Keratinocyte (primary cell): ENCODE measurements around the gene ABHD10. TPM values are rescaled to one million over a fixed set of nuclear protein-coding genes. Genes with fewer than 3 reads are reported as not detected.

ENCODE experiments used
- DNase-seq: peaks from one replicate; pipeline ENCODE4 v3.0.0-alpha.2; 2011; ENCODE audit warnings: low read depth, missing footprints, low spot score
- FAIRE-seq: peaks from 2 replicates; lab custom pipeline; 2011; peaks lifted over from hg19 to GRCh38; lab: Jason Lieb, UNC
- H2AFZ ChIP-seq: 2 replicates; pipeline ENCODE4 v1.6.0; 2012; ENCODE audit warnings: low read length, control low read depth, inconsistent platforms; ENCODE audit not compliant: control insufficient read depth
- H3K27ac ChIP-seq: 2 replicates; pipeline ENCODE4 v1.5.1; 2011; ENCODE audit warnings: low read length; ENCODE audit not compliant: control insufficient read depth, insufficient read depth
- H3K27me3 ChIP-seq: 3 replicates; pipeline ENCODE4 v1.6.0; 2011; ENCODE audit warnings: low read length; ENCODE audit not compliant: control insufficient read depth, insufficient read depth; ENCODE audit errors: extremely low read depth
- H3K36me3 ChIP-seq, 2 experiments: 2 replicates in 1 of 2; 3 replicates in 1 of 2; pipeline ENCODE4 v1.5.1; 2011; ENCODE audit warnings: low read length in 2 of 2, mild to moderate bottlenecking in 1 of 2; ENCODE audit not compliant: control insufficient read depth in 2 of 2, insufficient read depth in 2 of 2; ENCODE audit errors: extremely low read depth in 1 of 2
- H3K4me1 ChIP-seq: 3 replicates; pipeline ENCODE4 v1.5.1; 2011; ENCODE audit warnings: low read length; ENCODE audit not compliant: control insufficient read depth, insufficient read depth; ENCODE audit errors: extremely low read depth
- H3K4me2 ChIP-seq: 3 replicates; pipeline ENCODE4 v1.6.0; 2011; ENCODE audit warnings: low read depth, low read length; ENCODE audit not compliant: control insufficient read depth, insufficient read depth; ENCODE audit errors: extremely low read depth
- H3K4me3 ChIP-seq, 3 experiments: fragments of 200-600 bp in 1 of 3; sonication (generic) in 1 of 3; 2 replicates in 2 of 3; 3 replicates in 1 of 3; pipeline ENCODE4 v1.5.1; 2011 to 2016; ENCODE audit warnings: low read length in 3 of 3, mild to moderate bottlenecking in 3 of 3, control low read depth in 2 of 3, inconsistent platforms in 1 of 3, low read depth in 1 of 3, mixed read lengths in 1 of 3, mixed run types in 1 of 3, moderate library complexity in 1 of 3; ENCODE audit not compliant: control insufficient read depth in 2 of 3, insufficient read depth in 2 of 3; ENCODE audit errors: extremely low read depth in 1 of 3
- H3K79me2 ChIP-seq: 2 replicates; pipeline ENCODE4 v1.6.0; 2012; ENCODE audit warnings: low read length; ENCODE audit not compliant: control insufficient read depth, insufficient read depth
- H3K9ac ChIP-seq: 3 replicates; pipeline ENCODE4 v1.6.0; 2011; ENCODE audit warnings: low read length; ENCODE audit not compliant: control insufficient read depth, insufficient read depth; ENCODE audit errors: extremely low read depth
- H3K9me1 ChIP-seq: 3 replicates; pipeline ENCODE4 v1.6.0; 2011; ENCODE audit warnings: low read length; ENCODE audit not compliant: control insufficient read depth, insufficient read depth; ENCODE audit errors: extremely low read depth
- H3K9me3 ChIP-seq: 2 replicates; pipeline ENCODE4 v1.5.1; 2012; ENCODE audit warnings: low read depth, low read length; ENCODE audit not compliant: control insufficient read depth
- H4K20me1 ChIP-seq: 3 replicates; pipeline ENCODE4 v1.6.0; 2011; ENCODE audit warnings: low read length; ENCODE audit not compliant: control insufficient read depth, insufficient read depth; ENCODE audit errors: extremely low read depth
- EZH2 ChIP-seq: IDR thresholded peaks from one replicate; pipeline ENCODE4 v1.6.1; 2012; ENCODE audit warnings: inconsistent platforms, mild to moderate bottlenecking, low read length, moderate library complexity
- dilution Hi-C: fragments of 300-500 bp; cut with MboI; formaldehyde crosslinking; loops from one replicate; pipeline ENCODE4 v1.7.0; 2020; ENCODE audit warnings: low sequenced_read_pairs; ENCODE audit not compliant: extremely low pct_ligation_motif_present
- polyA plus RNA-seq, 5 experiments: library from polyadenylated mRNA; depleted of rRNA in 3 of 5; stranded (reverse) in 3 of 5; stranded (forward) in 1 of 5; unstranded in 1 of 5; fragments of >200 nt; gene quantifications; 1 replicate in 1 of 5; 2 replicates in 3 of 5; 3 replicates in 1 of 5; pipeline versions ENCODE4 v1.2.1 to v1.2.3, GENCODE V29; 2011 to 2012; ENCODE audit warnings: missing spikeins in 2 of 5, low read depth in 1 of 5, low replicate concordance in 1 of 5
- TF ChIP-seq, protein P1 (sequence below), 3 experiments: IDR thresholded peaks in 1 of 3; conservative IDR thresholded peaks in 1 of 3; optimal IDR thresholded peaks in 1 of 3; 2 replicates in 2 of 3; 3 replicates in 1 of 3; pipeline versions ENCODE3 to v1.5.1; 2011; ENCODE audit warnings: low read length in 3 of 3, mild to moderate bottlenecking in 3 of 3, moderate library complexity in 2 of 3, control low read depth in 1 of 3, inconsistent platforms in 1 of 3; ENCODE audit not compliant: insufficient read depth in 2 of 3; ENCODE audit errors: extremely low read depth in 1 of 3

ABHD10 gene
- polyA plus RNA-seq, 1 donor (not counting 4 experiments of a cell fraction or from before 2014, with no cell fraction given), result 22.2 TPM

GRCh38 chr3:112027142-112027541 lies 48.3 kb downstream of the ABHD10 start:
- H2AFZ ChIP-seq, result no peak overlapping the region
- no peaks in the 10 kb centered on the region for H3K9me1 ChIP-seq
- dilution Hi-C loops, result no loop called here
- no peak overlapping the region for H3K9ac ChIP-seq
- H3K4me2 ChIP-seq, result no peak overlapping the region
- no peaks in the 10 kb centered on the region for H3K27me3 ChIP-seq
- H3K4me3 ChIP-seq, result no peak overlapping the region
- H3K4me1 ChIP-seq, result no peaks in the 10 kb centered on the region
- no peaks in the 10 kb centered on the region for H3K9me3 ChIP-seq
- H3K79me2 ChIP-seq, result no peaks in the 10 kb centered on the region
- no peak for TF ChIP-seq EZH2
- FAIRE-seq, result no peak
- no peak for DNase-seq
- no peaks in the 10 kb centered on the region for H3K36me3 ChIP-seq
- no peak overlapping the region for H3K27ac ChIP-seq
- no peaks in the 10 kb centered on the region for H4K20me1 ChIP-seq

GRCh38 chr3:112027826-112028225 lies 49.0 kb downstream of the ABHD10 start:
- no peaks in the 10 kb centered on the region for H3K9me3 ChIP-seq
- no peak overlapping the region for H3K27ac ChIP-seq
- DNase-seq (no peak), FAIRE-seq (no peak)
- H4K20me1 ChIP-seq, result no peaks in the 10 kb centered on the region
- no peaks in the 10 kb centered on the region for H3K27me3 ChIP-seq
- no peak overlapping the region for H2AFZ ChIP-seq
- TF ChIP-seq, protein P1, sequence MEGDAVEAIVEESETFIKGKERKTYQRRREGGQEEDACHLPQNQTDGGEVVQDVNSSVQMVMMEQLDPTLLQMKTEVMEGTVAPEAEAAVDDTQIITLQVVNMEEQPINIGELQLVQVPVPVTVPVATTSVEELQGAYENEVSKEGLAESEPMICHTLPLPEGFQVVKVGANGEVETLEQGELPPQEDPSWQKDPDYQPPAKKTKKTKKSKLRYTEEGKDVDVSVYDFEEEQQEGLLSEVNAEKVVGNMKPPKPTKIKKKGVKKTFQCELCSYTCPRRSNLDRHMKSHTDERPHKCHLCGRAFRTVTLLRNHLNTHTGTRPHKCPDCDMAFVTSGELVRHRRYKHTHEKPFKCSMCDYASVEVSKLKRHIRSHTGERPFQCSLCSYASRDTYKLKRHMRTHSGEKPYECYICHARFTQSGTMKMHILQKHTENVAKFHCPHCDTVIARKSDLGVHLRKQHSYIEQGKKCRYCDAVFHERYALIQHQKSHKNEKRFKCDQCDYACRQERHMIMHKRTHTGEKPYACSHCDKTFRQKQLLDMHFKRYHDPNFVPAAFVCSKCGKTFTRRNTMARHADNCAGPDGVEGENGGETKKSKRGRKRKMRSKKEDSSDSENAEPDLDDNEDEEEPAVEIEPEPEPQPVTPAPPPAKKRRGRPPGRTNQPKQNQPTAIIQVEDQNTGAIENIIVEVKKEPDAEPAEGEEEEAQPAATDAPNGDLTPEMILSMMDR (optimal IDR thresholded peaks at IDR 0.05 in 1 of 3, IDR thresholded peaks at IDR 0.05 in 1 of 3, conservative IDR thresholded peaks at IDR 0.05 in 1 of 3; ENCODE audit: extremely low read depth in 1 of 3, insufficient read depth in 2 of 3, low read length in 3 of 3), result no peak
- H3K36me3 ChIP-seq, result no peaks in the 10 kb centered on the region
- H3K4me1 ChIP-seq, result no peaks in the 10 kb centered on the region
- no peak overlapping the region for H3K9ac ChIP-seq
- no peaks in the 10 kb centered on the region for H3K79me2 ChIP-seq
- dilution Hi-C loops, result no loop called here
- no peaks in the 10 kb centered on the region for H3K9me1 ChIP-seq
- H3K4me3 ChIP-seq, result no peak overlapping the region
- H3K4me2 ChIP-seq, result no peak overlapping the region

GRCh38 chr3:112030901-112031300 lies 52.1 kb downstream of the ABHD10 start:
- Histone ChIP-seq H3K4me1 (no peaks in the 10 kb centered on the region), H3K36me3 (no peaks in the 10 kb centered on the region), H3K9ac (no peak overlapping the region), H3K27me3 (no peaks in the 10 kb centered on the region), H2AFZ (no peak overlapping the region), H3K4me2 (no peak overlapping the region), H3K9me3 (no peaks in the 10 kb centered on the region), H3K4me3 (no peak overlapping the region), H3K27ac (no peak overlapping the region), H3K79me2 (no peaks in the 10 kb centered on the region), H3K9me1 (no peaks in the 10 kb centered on the region), H4K20me1 (no peaks in the 10 kb centered on the region)
- dilution Hi-C loops, result no loop called here
- DNase-seq, result no peak
- no peak for FAIRE-seq
- TF ChIP-seq, protein P1 (optimal IDR thresholded peaks at IDR 0.05 in 1 of 3, IDR thresholded peaks at IDR 0.05 in 1 of 3, conservative IDR thresholded peaks at IDR 0.05 in 1 of 3; ENCODE audit: extremely low read depth in 1 of 3, insufficient read depth in 2 of 3, low read length in 3 of 3), result no peak
- TF ChIP-seq EZH2, result no peak
